ENCODE data around the gene ABCG4. TPM values are rescaled to one million over a fixed set of nuclear protein-coding genes. Genes with fewer than 3 reads are reported as not detected.

The ABCG4 gene
- total and polyA plus RNA-seq, 3 donors from 2014 or later = 3.9 to 11.2 (median 5.4) TPM

DNA sequence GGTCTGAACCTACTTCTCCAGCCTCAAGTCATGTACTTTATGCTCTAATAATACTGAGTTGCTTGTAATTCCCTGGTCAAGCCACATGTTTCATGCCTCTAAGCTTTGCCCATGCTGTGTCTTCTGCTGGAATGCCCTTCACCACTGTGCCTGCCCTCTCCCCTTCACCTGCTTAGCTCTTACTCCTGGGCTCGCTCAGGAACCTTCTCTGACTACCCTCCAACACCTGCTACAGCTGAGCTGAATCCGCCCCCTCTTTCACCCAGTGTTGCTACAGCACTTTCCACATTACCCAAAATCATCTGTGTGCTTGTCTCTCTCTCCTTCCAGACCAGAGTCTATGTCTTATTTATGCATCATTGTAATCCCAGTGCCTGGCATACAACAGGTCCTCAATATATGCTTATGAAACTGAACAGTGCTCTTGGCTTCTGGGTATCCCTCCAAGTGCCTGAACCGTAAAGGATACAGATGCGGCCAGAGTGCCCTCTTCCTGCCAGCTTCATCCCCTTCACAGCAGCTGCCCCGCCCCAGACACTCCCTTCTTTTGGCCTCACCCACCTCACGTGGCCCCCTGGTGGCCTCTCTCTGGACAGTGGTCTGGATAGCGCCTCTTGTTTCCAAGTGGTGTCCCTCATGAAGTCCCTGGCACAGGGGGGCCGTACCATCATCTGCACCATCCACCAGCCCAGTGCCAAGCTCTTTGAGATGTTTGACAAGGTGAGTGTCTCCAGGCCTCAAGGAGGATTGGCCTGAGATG lies 7.1 kb downstream of the ABCG4 start:
- DNase-seq = no peak
- H3K4me3 ChIP-seq = no peak overlapping the region
- no peak overlapping the region for H3K27ac ChIP-seq
- H3K36me3 ChIP-seq (ENCODE audit: low read depth, missing control alignments) = no peaks in the 10 kb centered on the region
- H3K27me3 ChIP-seq = no peaks in the 10 kb centered on the region
- H3K4me1 ChIP-seq = no peaks in the 10 kb centered on the region
- H3K9me3 ChIP-seq = no peaks in the 10 kb centered on the region
- no peak for TF ChIP-seq POLR2A (IDR thresholded peaks at IDR 0.05)
- TF ChIP-seq, protein P1, sequence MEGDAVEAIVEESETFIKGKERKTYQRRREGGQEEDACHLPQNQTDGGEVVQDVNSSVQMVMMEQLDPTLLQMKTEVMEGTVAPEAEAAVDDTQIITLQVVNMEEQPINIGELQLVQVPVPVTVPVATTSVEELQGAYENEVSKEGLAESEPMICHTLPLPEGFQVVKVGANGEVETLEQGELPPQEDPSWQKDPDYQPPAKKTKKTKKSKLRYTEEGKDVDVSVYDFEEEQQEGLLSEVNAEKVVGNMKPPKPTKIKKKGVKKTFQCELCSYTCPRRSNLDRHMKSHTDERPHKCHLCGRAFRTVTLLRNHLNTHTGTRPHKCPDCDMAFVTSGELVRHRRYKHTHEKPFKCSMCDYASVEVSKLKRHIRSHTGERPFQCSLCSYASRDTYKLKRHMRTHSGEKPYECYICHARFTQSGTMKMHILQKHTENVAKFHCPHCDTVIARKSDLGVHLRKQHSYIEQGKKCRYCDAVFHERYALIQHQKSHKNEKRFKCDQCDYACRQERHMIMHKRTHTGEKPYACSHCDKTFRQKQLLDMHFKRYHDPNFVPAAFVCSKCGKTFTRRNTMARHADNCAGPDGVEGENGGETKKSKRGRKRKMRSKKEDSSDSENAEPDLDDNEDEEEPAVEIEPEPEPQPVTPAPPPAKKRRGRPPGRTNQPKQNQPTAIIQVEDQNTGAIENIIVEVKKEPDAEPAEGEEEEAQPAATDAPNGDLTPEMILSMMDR (IDR thresholded peaks at IDR 0.05) = no peak
- intact Hi-C loops (cut with DNase I; ENCODE audit: low total_unique reads) = no loop called here
- WGBS, 2 donors = 72 to 80% methylated on average over 8 of the region's 8 CpGs

GRCh38 chr11:119156496-119156895 lies 7.6 kb downstream of the ABCG4 start:
- H3K27me3 ChIP-seq = no peaks in the 10 kb centered on the region
- H3K4me3 ChIP-seq = no peak overlapping the region
- no peaks in the 10 kb centered on the region for H3K4me1 ChIP-seq
- no peak for TF ChIP-seq POLR2A (IDR thresholded peaks at IDR 0.05)
- TF ChIP-seq, protein P1 (IDR thresholded peaks at IDR 0.05) = no peak
- DNase-seq = no peak
- H3K9me3 ChIP-seq = no peaks in the 10 kb centered on the region
- intact Hi-C loops (cut with DNase I; ENCODE audit: low total_unique reads) = no loop called here
- no peak overlapping the region for H3K27ac ChIP-seq
- WGBS, 2 donors = 86 to 96% methylated on average over 10 of the region's 10 CpGs
- H3K36me3 ChIP-seq (ENCODE audit: low read depth, missing control alignments) = no peaks in the 10 kb centered on the region

GRCh38 chr11:119157063-119157462 lies 8.2 kb downstream of the ABCG4 start:
- H3K36me3 ChIP-seq (ENCODE audit: low read depth, missing control alignments) = no peaks in the 10 kb centered on the region
- H3K27ac ChIP-seq = no peak overlapping the region
- no peaks in the 10 kb centered on the region for H3K4me1 ChIP-seq
- no peak for DNase-seq
- no peaks in the 10 kb centered on the region for H3K27me3 ChIP-seq
- no peaks in the 10 kb centered on the region for H3K9me3 ChIP-seq
- no peak overlapping the region for H3K4me3 ChIP-seq
- 54 to 61% methylated on average over 3 of the region's 3 CpGs for WGBS, 2 donors
- TF ChIP-seq, protein P1 (IDR thresholded peaks at IDR 0.05) = no peak
- no peak for TF ChIP-seq POLR2A (IDR thresholded peaks at IDR 0.05)
- intact Hi-C loops (cut with DNase I; ENCODE audit: low total_unique reads) = no loop called here

- TF ChIP-seq, protein P1 (IDR thresholded peaks at IDR 0.05) = no peak
- no peak for TF ChIP-seq POLR2A (IDR thresholded peaks at IDR 0.05)
- intact Hi-C loops (cut with DNase I; ENCODE audit: low total_unique reads) = no loop called here
- no peaks in the 10 kb centered on the region for H3K27me3 ChIP-seq
- 92 to 98% methylated on average over 11 to 13 of the region's 13 CpGs for WGBS, 2 donors
- H3K4me3 ChIP-seq = no peak overlapping the region
- DNase-seq = no peak
- no peak overlapping the region for H3K27ac ChIP-seq
- H3K9me3 ChIP-seq = no peaks in the 10 kb centered on the region
- H3K4me1 ChIP-seq = no peaks in the 10 kb centered on the region
- H3K36me3 ChIP-seq (ENCODE audit: low read depth, missing control alignments) = no peaks in the 10 kb centered on the region
Measured at GRCh38 chr11:119158467-119158866, 9.6 kb downstream of the ABCG4 start.

DNA sequence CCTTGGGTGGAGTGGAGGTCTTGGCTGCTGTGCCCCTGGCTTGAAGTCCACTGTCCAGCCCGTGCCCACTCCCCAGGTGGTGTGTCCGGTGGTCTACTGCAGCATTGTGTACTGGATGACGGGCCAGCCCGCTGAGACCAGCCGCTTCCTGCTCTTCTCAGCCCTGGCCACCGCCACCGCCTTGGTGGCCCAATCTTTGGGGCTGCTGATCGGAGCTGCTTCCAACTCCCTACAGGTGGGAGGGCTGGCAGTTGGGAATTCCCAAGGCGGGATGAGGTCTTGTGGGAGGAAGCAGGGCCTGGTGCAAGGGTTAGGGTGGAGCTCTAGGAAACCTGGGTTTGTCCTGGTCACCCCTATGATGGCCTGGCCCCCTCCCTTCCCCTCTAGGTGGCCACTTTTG lies 11.3 kb downstream of the ABCG4 start:
- intact Hi-C loops (cut with DNase I; ENCODE audit: low total_unique reads) = no loop called here
- 91 to 95% methylated on average over 9 of the region's 9 CpGs for WGBS, 2 donors
- Histone ChIP-seq H3K36me3 (ENCODE audit: low read depth, missing control alignments) (no peaks in the 10 kb centered on the region), H3K27ac (no peak overlapping the region), H3K27me3 (no peaks in the 10 kb centered on the region), H3K4me3 (no peak overlapping the region), H3K9me3 (no peaks in the 10 kb centered on the region), H3K4me1 (no peaks in the 10 kb centered on the region)
- TF ChIP-seq, protein P1 (IDR thresholded peaks at IDR 0.05) = no peak
- no peak for TF ChIP-seq POLR2A (IDR thresholded peaks at IDR 0.05)
- DNase-seq = no peak
